HG03095 (cell line): Measurements from ENCODE around the gene ANKS1A.

Experiments
- ATAC-seq: cut with Tn5 transposase; IDR thresholded peaks from one replicate; pipeline ENCODE4 v1.9.1; 2021; ENCODE audit warnings: moderate library complexity; ENCODE audit not compliant: unreplicated experiment

Gene ANKS1A

GRCh38 chr6:35051396-35051795, 162.3 kb downstream of the ANKS1A start:
- no peak for ATAC-seq

DNA sequence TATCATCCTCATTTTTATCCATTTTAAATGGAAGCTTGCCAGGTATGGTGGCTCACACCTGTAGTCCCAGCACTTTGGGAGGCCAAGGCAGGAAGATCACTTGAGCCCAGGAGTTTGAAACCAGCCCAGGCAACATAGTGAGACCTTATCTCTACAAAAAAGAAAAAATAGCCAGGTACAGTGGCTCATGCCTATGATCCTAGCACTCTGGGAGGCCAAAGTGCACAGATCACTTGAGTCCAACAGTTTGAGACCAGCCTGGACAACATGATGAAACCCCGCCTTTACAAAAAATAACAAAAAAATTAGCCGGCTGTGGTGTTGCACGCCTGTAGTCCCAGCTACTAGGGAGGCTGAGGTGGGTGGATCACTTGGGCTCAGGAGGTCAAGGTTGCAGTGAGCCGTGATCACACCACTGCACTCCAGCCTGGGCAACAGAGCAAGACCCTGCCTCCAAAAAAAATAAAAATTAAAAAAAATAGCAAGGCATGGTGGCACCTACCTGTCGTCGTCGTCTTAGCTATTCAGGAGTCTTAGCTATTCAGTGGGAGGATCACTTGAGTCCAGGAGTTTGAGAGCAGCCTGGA, 163.0 kb downstream of the ANKS1A start:
- no peak for ATAC-seq

DNA sequence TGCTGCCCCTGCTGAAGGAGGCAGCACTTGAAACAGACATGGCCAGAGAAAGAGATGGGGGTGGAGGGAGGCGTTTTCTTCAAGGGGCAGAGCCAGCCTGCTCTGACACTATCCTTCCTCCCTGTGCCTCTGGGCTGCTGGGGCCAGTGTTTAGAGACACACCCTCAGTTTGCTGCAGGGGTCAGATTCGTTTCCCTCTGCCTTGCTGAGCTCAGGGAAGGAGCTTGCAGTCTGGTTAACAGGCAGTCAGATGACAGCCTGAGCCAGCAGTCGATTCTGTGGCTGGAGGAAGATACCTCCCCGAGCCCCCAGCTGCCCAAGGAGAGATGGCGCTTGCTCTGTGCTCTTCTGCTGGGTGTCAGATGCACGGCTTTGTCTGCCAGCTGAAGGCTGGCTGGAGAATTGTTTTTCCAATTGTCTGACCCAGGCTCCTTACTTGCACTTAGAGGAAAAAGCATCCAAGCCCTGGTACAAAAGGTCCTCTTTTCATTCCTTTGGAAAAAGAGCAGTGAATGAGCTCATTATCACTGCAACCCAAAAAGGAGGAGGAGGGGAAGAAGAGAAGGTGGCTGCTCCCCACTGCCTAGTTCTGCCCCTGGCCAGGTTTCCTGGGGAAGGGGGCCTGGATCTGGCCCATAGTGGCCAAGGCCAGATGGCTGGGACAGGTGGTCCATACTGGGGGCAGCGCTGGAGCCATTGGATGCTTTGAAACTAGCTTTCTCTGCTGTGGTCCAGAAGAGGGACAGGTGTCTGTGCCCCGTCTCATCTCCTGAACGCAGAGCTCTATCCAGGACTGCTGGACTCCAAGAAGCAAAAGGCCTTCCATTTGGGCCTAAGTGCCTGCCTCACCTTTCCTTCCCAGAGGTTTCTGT, 163.9 kb downstream of the ANKS1A start:
- no peak for ATAC-seq

DNA sequence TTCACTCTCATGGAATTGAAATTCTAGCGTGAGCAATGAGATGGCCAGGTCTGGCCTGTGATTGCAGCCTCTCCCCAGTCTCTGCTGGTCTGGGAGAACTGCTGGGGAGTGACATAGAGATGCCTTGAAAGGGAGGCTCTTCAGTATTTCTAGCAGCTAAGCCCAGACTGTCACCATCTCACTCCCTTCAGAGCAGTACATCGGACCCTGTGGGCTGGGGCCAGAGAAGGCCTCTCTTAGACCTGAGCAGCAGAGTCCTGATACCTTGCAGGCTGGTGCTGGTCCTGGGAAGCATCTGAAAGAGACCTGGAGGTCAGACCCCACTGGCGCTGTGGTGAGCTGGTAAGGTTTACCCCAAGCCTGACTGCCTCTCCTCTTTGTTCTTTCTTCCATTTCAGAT, 164.6 kb downstream of the ANKS1A start:
- no peak for ATAC-seq

- ATAC-seq, result no peak
These were observed 165.2 kb downstream of the ANKS1A start for GRCh38 chr6:35054106-35054742.

GRCh38 chr6:35054743-35055130, 165.7 kb downstream of the ANKS1A start:
- no peak for ATAC-seq

DNA sequence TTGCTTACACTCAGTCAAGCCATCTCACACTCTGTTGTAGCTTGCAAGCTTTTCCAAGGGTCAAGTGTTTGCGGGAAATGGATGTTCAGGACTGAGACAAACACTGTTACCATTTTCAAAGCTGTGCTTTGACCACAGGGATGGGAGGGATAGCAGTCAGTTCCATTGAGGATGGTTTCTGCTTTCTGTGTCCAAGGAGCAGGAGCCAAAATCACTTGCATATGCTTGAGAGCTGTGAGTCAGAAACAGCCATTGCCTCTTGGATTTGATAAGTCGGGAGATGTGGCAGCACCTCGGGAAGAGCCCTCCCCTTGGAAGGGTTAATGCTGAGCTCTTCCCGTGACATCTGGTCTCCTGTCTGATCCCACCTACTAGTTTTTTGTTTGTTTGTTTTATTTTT, 166.8 kb downstream of the ANKS1A start:
- no peak for ATAC-seq

- no peak for ATAC-seq
These were observed 167.9 kb downstream of the ANKS1A start for GRCh38 chr6:35056952-35057351.

GRCh38 chr6:35057449-35058357, 168.6 kb downstream of the ANKS1A start:
- no peak for ATAC-seq

DNA sequence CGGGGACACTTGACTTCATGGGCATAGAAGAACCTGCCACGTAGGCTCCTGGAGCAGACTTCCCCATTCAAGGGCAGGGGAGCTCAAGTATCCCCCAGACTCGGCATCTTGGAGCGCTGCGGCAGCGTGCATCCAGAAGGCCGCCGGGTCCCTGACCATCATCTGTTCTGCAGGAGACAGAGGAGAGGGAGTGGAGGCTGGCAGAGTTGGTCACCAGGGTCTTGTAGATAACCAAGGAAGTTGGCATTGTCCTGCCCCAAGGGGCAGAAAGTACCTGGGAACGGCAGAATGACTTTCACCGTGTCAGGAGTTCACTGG, 169.3 kb downstream of the ANKS1A start:
- ATAC-seq, result no peak

- no peak for ATAC-seq
These were observed 169.9 kb downstream of the ANKS1A start for GRCh38 chr6:35058865-35059522.

DNA sequence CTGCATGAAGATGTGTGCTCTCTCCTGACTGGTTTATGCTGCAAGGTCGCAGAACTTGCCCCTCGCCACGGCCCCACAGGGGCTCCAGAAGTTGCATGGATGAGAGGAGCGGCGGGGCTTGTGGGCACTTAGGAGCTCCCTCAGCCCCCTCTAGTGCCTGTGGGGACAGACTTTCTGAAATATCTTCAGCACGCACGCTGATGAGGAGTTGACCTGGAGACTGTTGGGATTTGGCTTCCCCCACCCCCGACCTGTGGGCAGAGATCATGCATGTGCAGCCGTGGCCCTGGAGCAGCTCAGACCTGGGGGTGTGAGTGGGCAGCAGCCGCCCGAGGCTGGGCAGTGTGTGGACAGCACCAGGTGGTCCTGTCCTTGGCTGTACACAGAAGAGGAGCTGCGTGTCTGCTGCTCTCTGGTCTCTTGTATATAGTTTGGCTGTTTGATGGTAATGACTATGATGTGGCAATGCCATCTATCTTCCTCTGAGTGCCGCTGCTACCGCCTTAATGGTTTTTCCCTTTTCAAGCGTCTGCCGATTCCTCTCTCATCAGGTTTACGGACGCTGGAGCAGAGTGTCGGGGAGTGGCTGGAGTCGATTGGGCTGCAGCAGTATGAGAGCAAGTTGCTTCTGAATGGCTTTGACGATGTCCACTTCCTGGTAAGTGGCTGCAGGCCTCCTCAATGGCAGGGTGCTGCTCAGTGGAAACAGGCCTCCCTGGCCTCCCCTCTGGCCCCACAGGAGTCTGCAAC, 170.7 kb downstream of the ANKS1A start:
- no peak for ATAC-seq

DNA sequence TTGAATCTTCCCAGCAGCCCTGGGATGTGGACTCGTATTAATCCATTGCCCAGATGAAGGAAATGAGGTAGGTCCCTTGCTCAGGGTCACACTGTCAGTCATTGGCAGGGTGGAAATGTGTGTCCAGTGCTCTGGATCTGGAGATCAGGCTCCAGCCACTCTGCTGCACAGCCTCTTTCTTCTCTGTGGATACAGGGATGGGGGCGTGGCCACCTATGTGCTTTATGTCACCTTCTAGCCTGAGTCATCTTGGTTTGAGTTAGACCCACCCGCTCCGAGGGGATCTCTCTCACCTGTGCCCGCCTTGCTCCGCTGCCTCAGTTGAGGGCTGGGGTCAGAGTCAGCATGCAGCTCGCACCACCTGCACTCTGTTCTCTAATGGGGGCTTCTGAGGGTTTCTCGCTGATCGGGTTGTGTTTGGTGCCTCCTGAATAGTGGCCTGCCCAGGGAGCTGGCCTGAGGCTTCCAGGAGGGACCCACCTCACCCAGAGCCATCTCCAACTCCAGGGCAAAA, 172.1 kb downstream of the ANKS1A start:
- no peak for ATAC-seq

DNA sequence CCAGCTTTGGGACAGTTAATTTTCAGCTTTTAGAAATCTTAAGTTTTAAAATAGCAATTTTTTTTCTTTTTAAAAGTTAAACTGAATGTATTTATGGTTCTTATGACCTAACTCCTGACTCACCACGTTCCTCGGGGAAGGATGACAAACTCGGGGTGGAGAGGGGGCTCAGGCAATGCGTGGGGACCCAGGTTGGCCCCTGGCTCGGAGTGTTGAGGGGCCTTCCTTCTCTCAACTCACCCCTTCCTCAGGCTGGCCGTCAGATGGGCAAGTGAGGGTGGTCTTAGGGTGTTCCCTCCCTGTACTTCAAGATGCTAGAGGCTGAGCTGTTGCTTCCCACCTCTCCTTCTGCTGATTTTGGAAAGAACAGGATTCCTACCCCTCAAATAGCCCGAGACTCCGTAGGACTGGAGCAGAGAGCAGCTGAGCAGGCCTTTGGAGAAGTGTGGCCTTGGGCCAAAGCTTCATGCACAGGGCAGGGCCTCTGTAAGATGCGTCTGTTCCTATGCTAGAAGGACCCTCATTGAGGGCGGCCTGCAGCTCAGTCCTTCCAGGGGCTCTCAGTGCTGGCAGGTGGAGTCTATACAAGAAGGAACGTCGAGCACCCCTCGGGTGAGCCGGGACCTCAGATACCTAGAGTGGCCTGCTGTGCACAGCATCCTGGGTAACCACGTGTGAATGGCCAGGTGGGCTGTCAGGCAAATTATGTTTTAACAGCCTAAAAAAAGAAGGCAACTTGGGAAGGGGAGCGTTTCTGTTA, 172.8 kb downstream of the ANKS1A start:
- no peak for ATAC-seq

- no peak for ATAC-seq
These were observed 173.9 kb downstream of the ANKS1A start for GRCh38 chr6:35062676-35063574.

GRCh38 chr6:35063701-35064280, 174.7 kb downstream of the ANKS1A start:
- ATAC-seq, result no peak

DNA sequence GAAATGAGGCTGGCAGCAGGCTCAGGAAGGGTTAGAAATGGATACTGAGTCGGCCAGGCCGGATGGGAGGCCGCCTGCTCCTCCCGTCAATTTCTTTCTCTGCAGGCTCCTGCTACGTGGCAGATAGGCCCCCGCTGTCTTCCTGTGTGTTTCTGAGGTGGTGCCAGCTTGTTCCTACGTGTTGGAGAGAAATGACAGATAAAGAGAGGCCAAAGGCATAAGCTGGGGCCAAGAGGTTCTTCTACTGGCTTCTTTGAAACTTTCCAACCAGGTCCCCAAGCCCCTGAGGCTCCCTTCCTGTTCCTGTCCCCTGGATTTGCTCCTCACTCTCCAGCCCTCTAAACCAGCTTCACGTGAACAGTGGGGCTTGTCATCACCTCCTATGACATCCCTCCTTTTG, 175.2 kb downstream of the ANKS1A start:
- ATAC-seq, result no peak
